Stimulated activated memory B cell treated with anti-CD40 and anti-IgM and Interleukin-4, amounts not matched to agents 10 μg/mL and 1 μg/mL and 100 μg/mL, for 72 hours (primary cell): Measurements from ENCODE around the gene GAR1.
"Not testable (repeated sequence)": the region's sequence is repeated elsewhere in the genome, so short reads cannot be mapped to it uniquely, and the experiment has no call there.

ENCODE experiments used
- ATAC-seq: fragments of 150-1000 bp; cut with Tn5 transposase; 2 replicates; pipeline ENCODE4 v1.10.0; 2021
- H3K27ac Mint-ChIP-seq: one replicate; pipeline ENCODE4 v1.8.0; 2022; ENCODE audit warnings: mild to moderate bottlenecking, mixed read lengths
- H3K27me3 Mint-ChIP-seq: one replicate; pipeline ENCODE4 v1.8.0; 2022; ENCODE audit warnings: mixed read lengths
- H3K36me3 Mint-ChIP-seq: one replicate; pipeline ENCODE4 v1.8.0; 2022; ENCODE audit warnings: mixed read lengths
- H3K4me1 Mint-ChIP-seq: one replicate; pipeline ENCODE4 v1.8.0; 2022; ENCODE audit warnings: mixed read lengths
- H3K4me3 Mint-ChIP-seq: one replicate; pipeline ENCODE4 v1.8.0; 2022; ENCODE audit warnings: mild to moderate bottlenecking, moderate library complexity, mixed read lengths
- H3K9me3 Mint-ChIP-seq: one replicate; pipeline ENCODE4 v1.8.0; 2022; ENCODE audit warnings: mixed read lengths

GAR1 gene

GRCh38 chr4:109815151-109816081 is at the start of gene GAR1:
Gene GAR1 (plus strand): TSS chr4:109815762. CDS start chr4:109816165, 403 bp downstream.
- Mint-ChIP-seq H3K4me3 (peak within 1 kb of the TSS; percentile 98), H3K9me3 (no peaks in the 10 kb centered on the region), H3K36me3 (peaks cover 39% of the 10 kb centered on the region), H3K27me3 (no peaks in the 10 kb centered on the region), H3K4me1 (peaks cover 39% of the 10 kb centered on the region), H3K27ac (peak within 1 kb of the TSS; percentile 95)
- peak; percentile 100 for ATAC-seq

DNA sequence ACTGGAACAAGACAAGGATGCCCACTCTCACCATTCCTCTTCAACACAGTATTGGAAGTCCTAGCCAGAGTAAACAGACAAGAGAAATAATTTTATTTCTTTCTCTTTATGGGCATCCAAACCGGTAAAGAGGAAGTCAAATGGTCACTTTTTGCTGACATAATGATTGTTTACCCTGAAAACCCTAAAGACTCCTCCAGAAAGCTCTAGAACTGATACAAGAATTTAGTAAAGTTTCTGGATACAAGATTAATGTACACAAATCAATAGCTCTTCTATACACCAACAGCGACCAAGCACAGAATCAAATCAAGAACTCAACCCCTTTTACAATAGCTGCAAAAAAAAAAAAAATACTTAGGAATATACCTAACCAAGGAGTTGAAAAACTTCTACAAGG is 33.5 kb upstream of the GAR1 start:
- H3K36me3 Mint-ChIP-seq, ATAC-seq, H3K27ac Mint-ChIP-seq, H3K4me3 Mint-ChIP-seq, H3K9me3 Mint-ChIP-seq, H3K27me3 Mint-ChIP-seq, H3K4me1 Mint-ChIP-seq: not testable (repeated sequence)

- Mint-ChIP-seq H3K4me3 (no peak overlapping the region), H3K27me3 (no peaks in the 10 kb centered on the region), H3K9me3 (peaks cover 3% of the 10 kb centered on the region), H3K27ac (no peak overlapping the region), H3K4me1 (no peaks in the 10 kb centered on the region), H3K36me3 (no peaks in the 10 kb centered on the region)
- no peak for ATAC-seq
Observed at GRCh38 chr4:109786846-109787245, 28.7 kb upstream of the GAR1 start.

GRCh38 chr4:109787807-109788206 is 27.8 kb upstream of the GAR1 start:
- peaks cover 3% of the 10 kb centered on the region for H3K9me3 Mint-ChIP-seq
- peaks cover 5% of the 10 kb centered on the region for H3K27me3 Mint-ChIP-seq
- ATAC-seq, result no peak
- H3K4me3 Mint-ChIP-seq, result no peak overlapping the region
- no peak overlapping the region for H3K27ac Mint-ChIP-seq
- H3K36me3 Mint-ChIP-seq, result no peaks in the 10 kb centered on the region
- no peaks in the 10 kb centered on the region for H3K4me1 Mint-ChIP-seq

- H3K9me3 Mint-ChIP-seq, result peaks cover 9% of the 10 kb centered on the region
Observed at GRCh38 chr4:109795059-109795458, 20.5 kb upstream of the GAR1 start.

DNA sequence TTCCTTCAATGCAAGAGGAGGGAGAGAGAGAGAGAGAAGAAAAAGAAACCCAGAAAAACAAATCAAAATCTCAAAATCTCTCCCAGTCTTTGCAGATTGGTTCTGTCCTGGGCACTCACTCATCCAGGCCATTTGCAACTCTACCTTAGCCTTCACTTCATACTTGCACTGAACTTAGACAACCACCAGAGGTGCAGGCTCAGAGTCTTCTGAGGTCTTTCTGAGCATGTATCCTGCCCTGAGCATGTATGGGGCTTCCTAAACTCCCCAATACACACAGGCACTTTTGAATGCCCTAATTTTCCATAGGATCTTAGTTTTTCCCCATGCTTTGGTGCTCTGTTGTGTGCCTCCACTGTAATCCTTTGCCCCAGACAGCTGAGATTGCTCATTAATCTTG is 16.7 kb upstream of the GAR1 start:
- peak; percentile 41 for ATAC-seq
- H3K4me1 Mint-ChIP-seq, result no peaks in the 10 kb centered on the region
- H3K27me3 Mint-ChIP-seq, result peaks cover 16% of the 10 kb centered on the region
- peaks cover 9% of the 10 kb centered on the region for H3K9me3 Mint-ChIP-seq
- H3K4me3 Mint-ChIP-seq, result no peak overlapping the region
- peaks cover 6% of the 10 kb centered on the region for H3K36me3 Mint-ChIP-seq
- H3K27ac Mint-ChIP-seq, result no peak overlapping the region

More at GRCh38 chr4:109795059-109795458, 20.5 kb upstream of the GAR1 start:
- Mint-ChIP-seq H3K27me3 (peaks cover 28% of the 10 kb centered on the region), H3K4me3 (no peak overlapping the region), H3K27ac (no peak overlapping the region), H3K36me3 (peaks cover 6% of the 10 kb centered on the region), H3K4me1 (no peaks in the 10 kb centered on the region)
- no peak for ATAC-seq

- no peaks in the 10 kb centered on the region for H3K36me3 Mint-ChIP-seq
- no peak for ATAC-seq
- H3K9me3 Mint-ChIP-seq, result no peaks in the 10 kb centered on the region
- H3K27me3 Mint-ChIP-seq, result peaks cover 9% of the 10 kb centered on the region
- no peaks in the 10 kb centered on the region for H3K4me1 Mint-ChIP-seq
- H3K27ac Mint-ChIP-seq, result no peak overlapping the region
- no peak overlapping the region for H3K4me3 Mint-ChIP-seq
Observed at GRCh38 chr4:109801099-109801789, 14.3 kb upstream of the GAR1 start.

GRCh38 chr4:109801895-109802319 is 13.7 kb upstream of the GAR1 start, which contains the start of gene CFI:
Gene CFI (minus strand): TSS chr4:109801999. CDS start chr4:109801971, 28 bp downstream.
- Mint-ChIP-seq H3K4me1 (no peaks in the 10 kb centered on the region), H3K27me3 (peaks cover 9% of the 10 kb centered on the region), H3K36me3 (no peaks in the 10 kb centered on the region), H3K27ac (no peak within 1 kb of the TSS), H3K9me3 (no peaks in the 10 kb centered on the region), H3K4me3 (no peak within 1 kb of the TSS)
- no peak for ATAC-seq

DNA sequence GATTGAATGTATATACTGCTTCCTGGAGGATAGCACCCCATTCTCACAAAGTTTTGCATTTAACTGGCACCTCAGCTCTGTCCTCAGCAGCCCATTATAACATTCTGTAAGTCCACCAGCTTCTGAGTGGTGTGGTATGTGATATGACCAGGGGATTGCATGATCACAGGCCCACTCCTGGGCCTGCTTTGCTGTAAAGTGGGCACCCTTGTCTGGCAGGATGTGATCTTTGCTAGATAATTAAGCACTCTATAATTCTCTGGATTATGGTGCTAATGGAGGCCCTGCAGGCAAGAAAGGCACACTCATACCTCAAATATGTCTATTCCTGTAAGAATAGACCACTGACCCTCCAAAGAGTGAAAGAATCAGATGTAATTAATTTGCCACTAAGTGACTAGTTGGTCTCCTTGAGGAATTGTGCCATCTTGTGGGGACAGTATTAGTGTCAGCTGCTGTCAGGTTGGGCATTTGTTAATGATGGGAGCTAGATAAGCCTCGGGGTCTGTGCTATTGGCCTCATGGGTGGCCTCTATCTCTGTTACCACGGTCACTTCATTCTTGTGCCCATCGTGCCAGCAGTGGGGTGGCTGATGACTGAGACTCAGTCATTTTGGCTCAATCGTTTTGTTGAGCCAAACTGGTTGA is 11.5 kb upstream of the GAR1 start:
- no peaks in the 10 kb centered on the region for H3K9me3 Mint-ChIP-seq
- H3K4me3 Mint-ChIP-seq, result no peak overlapping the region
- no peaks in the 10 kb centered on the region for H3K4me1 Mint-ChIP-seq
- H3K27me3 Mint-ChIP-seq, result peaks cover 17% of the 10 kb centered on the region
- no peaks in the 10 kb centered on the region for H3K36me3 Mint-ChIP-seq
- no peak overlapping the region for H3K27ac Mint-ChIP-seq
- ATAC-seq, result no peak

DNA sequence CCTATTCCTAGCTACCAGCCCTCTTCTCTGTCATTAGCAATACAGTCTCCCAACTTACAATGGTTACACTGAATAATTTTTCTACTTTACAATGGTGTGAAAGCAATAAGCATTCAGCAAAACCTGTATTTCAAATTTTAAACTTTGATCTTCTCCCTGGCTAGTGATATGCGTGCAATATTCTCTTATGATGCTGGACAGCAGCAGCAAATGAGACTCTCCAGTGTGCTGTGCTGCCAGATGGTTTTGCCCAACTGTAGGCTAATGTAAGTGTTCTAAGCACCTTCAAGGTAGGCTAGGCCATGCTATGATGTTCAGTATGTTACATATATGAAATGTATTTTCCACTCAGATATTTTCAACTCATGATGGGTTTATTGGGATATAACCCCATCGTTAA is 5.9 kb upstream of the GAR1 start:
- Mint-ChIP-seq H3K36me3 (no peaks in the 10 kb centered on the region), H3K27me3 (peaks cover 17% of the 10 kb centered on the region), H3K9me3 (no peaks in the 10 kb centered on the region), H3K4me3 (no peak overlapping the region), H3K4me1 (peaks cover 3% of the 10 kb centered on the region), H3K27ac (no peak overlapping the region)
- no peak for ATAC-seq

GRCh38 chr4:109810552-109811387 is 4.8 kb upstream of the GAR1 start:
- Mint-ChIP-seq H3K27me3 (peaks cover 8% of the 10 kb centered on the region), H3K9me3 (no peaks in the 10 kb centered on the region), H3K36me3 (peaks cover 4% of the 10 kb centered on the region), H3K4me3 (no peak overlapping the region), H3K4me1 (peaks cover 11% of the 10 kb centered on the region), H3K27ac (no peak overlapping the region)
- no peak for ATAC-seq

- Mint-ChIP-seq H3K27ac (no peak overlapping the region), H3K36me3 (peaks cover 11% of the 10 kb centered on the region), H3K4me3 (no peak overlapping the region), H3K4me1 (peaks cover 20% of the 10 kb centered on the region), H3K27me3 (peaks cover 8% of the 10 kb centered on the region), H3K9me3 (no peaks in the 10 kb centered on the region)
- ATAC-seq, result no peak
Observed at GRCh38 chr4:109811707-109812106, 3.9 kb upstream of the GAR1 start.

GRCh38 chr4:109816082-109816442 is 500 bp downstream of the GAR1 start:
- Mint-ChIP-seq H3K4me3 (peak overlapping the region; percentile 98), H3K9me3 (no peaks in the 10 kb centered on the region), H3K36me3 (peaks cover 46% of the 10 kb centered on the region), H3K4me1 (peaks cover 46% of the 10 kb centered on the region), H3K27me3 (no peaks in the 10 kb centered on the region), H3K27ac (peak overlapping the region; percentile 95)
- ATAC-seq, result no peak

DNA sequence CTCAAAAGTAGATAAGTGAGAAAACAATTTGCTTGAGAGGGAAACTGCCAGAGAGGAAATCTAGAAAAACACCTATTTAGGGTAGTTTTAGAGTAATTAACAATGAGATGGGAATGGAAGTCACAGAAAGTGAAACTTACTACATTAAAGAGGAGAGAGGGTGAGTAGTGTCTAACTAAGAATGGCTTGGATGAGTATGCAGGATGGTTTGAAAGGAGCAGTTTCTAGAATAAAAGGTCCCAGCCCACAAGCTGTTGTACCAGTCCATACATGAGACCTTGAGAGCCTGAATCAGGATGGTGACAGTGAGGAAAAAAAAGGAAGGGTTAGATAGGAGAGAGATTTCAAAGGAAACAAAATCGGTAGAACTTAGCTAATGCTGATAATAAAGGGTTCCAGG is 1.3 kb downstream of the GAR1 start:
- Mint-ChIP-seq H3K4me3 (peak overlapping the region; percentile 98), H3K4me1 (peaks cover 48% of the 10 kb centered on the region), H3K9me3 (no peaks in the 10 kb centered on the region), H3K27me3 (no peaks in the 10 kb centered on the region), H3K36me3 (peaks cover 47% of the 10 kb centered on the region), H3K27ac (peak overlapping the region; percentile 95)
- no peak for ATAC-seq
